H1 (cell line): ENCODE measurements around the gene ESYT1. TPM values are rescaled to one million over a fixed set of nuclear protein-coding genes. Genes with fewer than 3 reads are reported as not detected.

Experiments
- CTCF ChIA-PET: fragments of 300-600 bp; sonication (Branson Sonifier 250); formaldehyde crosslinking; loops from one replicate; lab custom pipeline; 2021; ENCODE audit not compliant: partially characterized antibody; lab: Charles Lee
- POLR2A ChIA-PET: fragments of 300-600 bp; sonication (Branson Sonifier 250); formaldehyde crosslinking; loops from one replicate; lab custom pipeline; 2021; ENCODE audit warnings: inconsistent platforms; ENCODE audit not compliant: partially characterized antibody; lab: Charles Lee
- DNase-seq, 2 experiments: peaks; one replicate each; pipeline versions ENCODE4 v3.0.0 to v3.0.0-alpha.2; 2010 to 2022; ENCODE audit warnings: low spot score in 2 of 2, low read depth in 1 of 2, mixed read lengths in 1 of 2
- FAIRE-seq: peaks from 2 replicates; lab custom pipeline; 2011; peaks lifted over from hg19 to GRCh38; lab: Jason Lieb, UNC
- H2AFZ ChIP-seq: 2 replicates; pipeline ENCODE4 v1.8.1; 2012; ENCODE audit warnings: low read length, inconsistent platforms
- H2AK5ac ChIP-seq: 2 replicates; pipeline ENCODE4 v1.6.1; 2013; ENCODE audit warnings: low read depth, low read length
- H2BK120ac ChIP-seq: replicated peaks from 2 replicates; pipeline ENCODE3; 2013; ENCODE audit warnings: low read depth, low read length, inconsistent platforms
- H2BK12ac ChIP-seq: 2 replicates; pipeline ENCODE4 v1.6.1; 2013; ENCODE audit warnings: low read depth, low read length
- H2BK15ac ChIP-seq: 2 replicates; pipeline ENCODE4 v1.6.1; 2013; ENCODE audit warnings: low read length
- H2BK20ac ChIP-seq: 2 replicates; pipeline ENCODE4 v1.6.1; 2013; ENCODE audit warnings: low read length
- H2BK5ac ChIP-seq: 2 replicates; pipeline ENCODE4 v1.6.1; 2013; ENCODE audit warnings: low read depth, low read length
- H3K14ac ChIP-seq: 2 replicates; pipeline ENCODE4 v1.6.1; 2013; ENCODE audit warnings: inconsistent platforms; ENCODE audit not compliant: insufficient read length
- H3K18ac ChIP-seq: 2 replicates; pipeline ENCODE4 v1.6.1; 2013; ENCODE audit warnings: low read length; ENCODE audit errors: extremely low read depth
- H3K23ac ChIP-seq: 2 replicates; pipeline ENCODE4 v1.6.1; 2013; ENCODE audit warnings: inconsistent platforms; ENCODE audit not compliant: insufficient read length
- H3K23me2 ChIP-seq: 2 replicates; pipeline ENCODE4 v1.6.1; 2013; ENCODE audit warnings: low read depth, low read length
- H3K27ac ChIP-seq: 2 replicates; pipeline ENCODE4 v1.6.1; 2011; ENCODE audit warnings: low read depth, low read length, inconsistent platforms
- H3K27me3 ChIP-seq, 4 experiments: replicated peaks in 1 of 4; 1 replicate in 1 of 4; 2 replicates in 3 of 4; pipeline versions ENCODE4 v1.6.1 to v1.8.1; 2011 to 2013; ENCODE audit warnings: low read length in 3 of 4, mild to moderate bottlenecking in 3 of 4, inconsistent platforms in 2 of 4, mixed read lengths in 2 of 4, moderate library complexity in 1 of 4; ENCODE audit not compliant: control insufficient read depth in 3 of 4, insufficient read depth in 3 of 4; ENCODE audit errors: extremely low read depth in 1 of 4
- H3K36me3 ChIP-seq, 4 experiments: 2 replicates each; pipeline versions ENCODE4 v1.6.1 to v1.8.1; 2011 to 2013; ENCODE audit warnings: mild to moderate bottlenecking in 4 of 4, low read length in 3 of 4, moderate library complexity in 2 of 4, control low read depth in 1 of 4, inconsistent platforms in 1 of 4; ENCODE audit not compliant: insufficient read depth in 4 of 4, control insufficient read depth in 2 of 4
- H3K4ac ChIP-seq: replicated peaks from 2 replicates; pipeline ENCODE3; 2013; ENCODE audit warnings: low read length, low read depth, mixed read lengths, inconsistent platforms; ENCODE audit not compliant: insufficient read length
- H3K4me1 ChIP-seq, 4 experiments: replicated peaks in 1 of 4; 1 replicate in 1 of 4; 2 replicates in 3 of 4; pipeline versions ENCODE4 v1.6.1 to v1.8.1; 2011 to 2013; ENCODE audit warnings: low read length in 3 of 4, inconsistent platforms in 2 of 4, mixed read lengths in 1 of 4; ENCODE audit not compliant: insufficient read depth in 4 of 4, control insufficient read depth in 3 of 4
- H3K4me2 ChIP-seq, 2 experiments: 2 replicates each; pipeline versions ENCODE4 v1.6.1 to v1.8.1; 2011 to 2013; ENCODE audit warnings: low read depth in 2 of 2, low read length in 2 of 2, control low read depth in 1 of 2, inconsistent platforms in 1 of 2, mild to moderate bottlenecking in 1 of 2; ENCODE audit not compliant: insufficient read depth in 1 of 2
- H3K4me3 ChIP-seq, 4 experiments: fragments of 200-600, 300-600 bp in 1 of 4; sonication (generic), shearing (Covaris generic), sonication (Bioruptor Twin) in 1 of 4; 2 replicates each; pipeline versions ENCODE4 v1.5.1 to v1.8.1; 2011 to 2016; ENCODE audit warnings: low read length in 4 of 4, low read depth in 3 of 4, control low read depth in 2 of 4, inconsistent platforms in 2 of 4, mild to moderate bottlenecking in 2 of 4, mixed read lengths in 1 of 4, moderate library complexity in 1 of 4; ENCODE audit not compliant: insufficient read depth in 2 of 4; ENCODE audit errors: extremely low read depth in 1 of 4
- H3K56ac ChIP-seq: replicated peaks from 2 replicates; pipeline ENCODE3; 2013; ENCODE audit warnings: low read depth, mild to moderate bottlenecking, mixed read lengths, low read length, inconsistent platforms; ENCODE audit not compliant: insufficient read length
- H3K79me1 ChIP-seq: 2 replicates; pipeline ENCODE4 v1.6.1; 2013; ENCODE audit warnings: low read depth, low read length, control low read depth
- H3K79me2 ChIP-seq, 2 experiments: 2 replicates each; pipeline versions ENCODE4 v1.6.1 to v1.8.1; 2012 to 2013; ENCODE audit warnings: low read length in 2 of 2, mild to moderate bottlenecking in 2 of 2, inconsistent platforms in 1 of 2; ENCODE audit not compliant: insufficient read depth in 2 of 2, control insufficient read depth in 1 of 2
- H3K9ac ChIP-seq, 4 experiments: replicated peaks in 1 of 4; 1 replicate in 1 of 4; 2 replicates in 3 of 4; pipeline versions ENCODE4 v1.6.1 to v1.8.1; 2011 to 2013; ENCODE audit warnings: low read depth in 3 of 4, low read length in 3 of 4, control low read depth in 2 of 4, mild to moderate bottlenecking in 2 of 4, moderate library complexity in 2 of 4, inconsistent platforms in 1 of 4; ENCODE audit errors: extremely low read depth in 1 of 4
- H3K9me3 ChIP-seq, 2 experiments: 2 replicates each; pipeline versions ENCODE4 v1.6.1 to v1.8.1; 2012 to 2013; ENCODE audit warnings: mild to moderate bottlenecking in 2 of 2, moderate library complexity in 2 of 2, control low read depth in 1 of 2, inconsistent platforms in 1 of 2, low read depth in 1 of 2, low read length in 1 of 2, mixed read lengths in 1 of 2; ENCODE audit not compliant: insufficient read depth in 2 of 2
- H4K20me1 ChIP-seq, 2 experiments: replicated peaks in 1 of 2; 2 replicates each; pipeline versions ENCODE3 to v1.8.1; 2011 to 2013; ENCODE audit warnings: inconsistent platforms in 2 of 2, low read length in 2 of 2, mild to moderate bottlenecking in 1 of 2; ENCODE audit not compliant: insufficient read depth in 2 of 2, control insufficient read depth in 1 of 2
- H4K5ac ChIP-seq: 2 replicates; pipeline ENCODE4 v1.6.1; 2013; ENCODE audit warnings: low read length, low read depth, mixed read lengths, inconsistent platforms; ENCODE audit not compliant: insufficient read length
- H4K8ac ChIP-seq: 2 replicates; pipeline ENCODE4 v1.8.0; 2013; ENCODE audit warnings: mild to moderate bottlenecking, moderate library complexity, low read length, inconsistent platforms; ENCODE audit not compliant: insufficient read depth; ENCODE audit errors: extremely low read depth
- H4K91ac ChIP-seq: replicated peaks from 2 replicates; pipeline ENCODE3; 2013; ENCODE audit warnings: low read length, mixed read lengths, inconsistent platforms; ENCODE audit not compliant: insufficient read length
- ASH2L ChIP-seq: fragments of 200-600, 300-600 bp; sonication (generic); IDR thresholded peaks from one replicate; pipeline ENCODE4 v1.7.1; 2017; ENCODE audit warnings: low read length
- KDM1A ChIP-seq: fragments of 200-600, 300-600 bp; sonication (generic); IDR thresholded peaks from 2 replicates; pipeline ENCODE4 v1.7.1; 2016; ENCODE audit warnings: mild to moderate bottlenecking, low read length, borderline replicate concordance
- MAFK ChIP-seq: IDR thresholded peaks from 2 replicates; pipeline ENCODE4 v1.6.1; 2012; ENCODE audit warnings: low read depth, mild to moderate bottlenecking, improper control_type of control experiment, low read length
- NANOG ChIP-seq: IDR thresholded peaks from 2 replicates; pipeline ENCODE4 v1.6.1; 2011; ENCODE audit warnings: low read length, low read depth, mild to moderate bottlenecking, inconsistent platforms; ENCODE audit not compliant: insufficient read depth, poor library complexity, severe bottlenecking
- NRF1 ChIP-seq: IDR thresholded peaks from 2 replicates; pipeline ENCODE4 v1.6.1; 2011; ENCODE audit warnings: mild to moderate bottlenecking, low read depth, low read length, improper control_type of control experiment
- RFX5 ChIP-seq: IDR thresholded peaks from 2 replicates; pipeline ENCODE4 v1.6.1; 2011; ENCODE audit warnings: low read depth, low read length, improper control_type of control experiment, borderline replicate concordance
- SAP30 ChIP-seq: fragments of 300-600 bp; sonication (generic); IDR thresholded peaks from 2 replicates; pipeline ENCODE4 v1.7.1; 2012; ENCODE audit warnings: low read length, moderate library complexity, mild to moderate bottlenecking, inconsistent platforms; ENCODE audit not compliant: insufficient read depth, insufficient replicate concordance
- WGBS, 2 experiments: shearing (Covaris generic) in 1 of 2; methylation state at CpG; one replicate each; pipeline versions ENCODE4 v1.1.6 to v1.1.7; 2013 to 2015; ENCODE audit warnings: low lambda C conversion rate in 2 of 2, mixed read lengths in 2 of 2, inconsistent platforms in 1 of 2, low coverage in 1 of 2, missing lambda C conversion rate in 1 of 2; ENCODE audit not compliant: insufficient replicate concordance in 2 of 2, insufficient coverage in 1 of 2, insufficient read length in 1 of 2; ENCODE audit errors: extremely low coverage in 1 of 2, missing lambda C conversion rate in 1 of 2; 5-methylcytosine and 5-hydroxymethylcytosine counted together
- polyA plus RNA-seq, 7 experiments: library from polyadenylated mRNA; depleted of rRNA in 3 of 7; stranded (reverse) in 5 of 7; unstranded in 2 of 7; fragments of >200 nt in 5 of 7; fragments of 200-250 nt in 2 of 7; gene quantifications; 1 replicate in 5 of 7; 2 replicates in 1 of 7; 4 replicates in 1 of 7; pipeline versions ENCODE4 v1.2.1 to v1.2.3, GENCODE V29; 2011 to 2013; ENCODE audit warnings: missing spikeins in 2 of 7, mixed read lengths in 2 of 7
- total RNA-seq: library from RNA; stranded (reverse); fragmentation: NEBNext Ultra II Directional; extraction: Animal tissue kit (Norgen Biotek cat#: 25700); gene quantifications from 2 replicates; pipeline ENCODE4 v1.2.1, GENCODE V29; 2021

ESYT1 gene
- total and polyA plus RNA-seq, 2 of the 8 experiments (the other 6 are each of a cell fraction or from before 2014, with no cell fraction given): 86.9 to 165 TPM

GRCh38 chr12:56086608-56087007 is 41.5 kb upstream of the ESYT1 start:
- FAIRE-seq: no peak
- Histone ChIP-seq H3K79me1 (peaks cover 2% of the 10 kb centered on the region; the same call in 1 of the 2 replicates), H3K4me1 (peaks cover 0 to 5% (median 2%) of the 10 kb centered on the region in 4 experiments; a peak in 6 of 7 replicates), H3K9me3 (no peaks in the 10 kb centered on the region), H3K14ac (no peak overlapping the region), H3K4ac (no peak overlapping the region), H3K4me2 (no peak overlapping the region), H3K18ac (no peak overlapping the region), H3K36me3 (peaks cover 20 to 53% (median 39%) of the 10 kb centered on the region in 4 experiments), H3K4me3 (no peak overlapping the region), H4K8ac (no peak overlapping the region), H3K9ac (no peak overlapping the region)
- 90% methylated on average over 6 of the region's 6 CpGs; no CpG with 5 or more reads in 1 of the 2 experiments for WGBS, 2 experiments
- no peak for TF ChIP-seq RFX5
- no peak for TF ChIP-seq KDM1A
- no peak for TF ChIP-seq NRF1
- TF ChIP-seq ASH2L: no peak
- no peak for TF ChIP-seq SAP30
- TF ChIP-seq MAFK: no peak
- TF ChIP-seq NANOG: no peak
- TF ChIP-seq, all 59 proteins: peak for 0
- no peaks in the 10 kb centered on the region; the same call in 1 of the 2 replicates for H3K23me2 ChIP-seq
- H2BK20ac ChIP-seq: no peak overlapping the region
- H3K27me3 ChIP-seq: no peaks in the 10 kb centered on the region
- H3K27ac ChIP-seq: no peak overlapping the region
- H4K5ac ChIP-seq: no peak overlapping the region
- no peak overlapping the region for H2BK15ac ChIP-seq
- POLR2A ChIA-PET: interaction anchor here (3.3 to 8.9 kb wide), 3 partner anchors 17 to 41 kb away, joined by 20 to 112 read pairs (median 29); partner anchors contain the start of genes PA2G4, RPL41 and ZC3H10
- CTCF ChIA-PET: interaction anchor here (0.8 to 4.8 kb wide), 5 partner anchors 9 to 35 kb away, joined by 3 to 38 read pairs (median 14); partner anchors contain the start of gene PA2G4
- no peak overlapping the region for H2BK120ac ChIP-seq
- H3K23ac ChIP-seq: no peak overlapping the region
- H4K91ac ChIP-seq: no peak overlapping the region
- H2BK12ac ChIP-seq: no peak overlapping the region
- H3K79me2 ChIP-seq: peaks cover 0 to 18% of the 10 kb centered on the region in 2 experiments; a peak in 2 of 4 replicates
- DNase-seq: no peak
- no peak overlapping the region for H2AK5ac ChIP-seq
- peaks cover 2 to 9% of the 10 kb centered on the region in 2 experiments for H4K20me1 ChIP-seq
- no peak overlapping the region for H2AFZ ChIP-seq
- H3K56ac ChIP-seq: no peak overlapping the region
- H2BK5ac ChIP-seq: no peak overlapping the region
